ENCODE data around the gene KHK. TPM values are rescaled to one million over a fixed set of nuclear protein-coding genes. Genes with fewer than 3 reads are reported as not detected.

KHK gene
- total and polyA plus RNA-seq, 2 of the 8 experiments (the other 6 are each of a cell fraction or from before 2014, with no cell fraction given): 11.0 to 17.7 TPM

GRCh38 chr2:27095427-27095744, 8.8 kb downstream of the KHK start:
- H3K4me1 ChIP-seq (replicated peaks in 1 of 4; ENCODE audit: control insufficient read depth in 3 of 4, insufficient read depth in 4 of 4, low read length in 3 of 4): peaks cover 0 to 2% (median under 1%) of the 10 kb centered on the region in 4 experiments; a peak in 2 of 7 replicates
- no peak overlapping the region for H3K27ac ChIP-seq (ENCODE audit: low read depth, low read length)
- H3K79me1 ChIP-seq (ENCODE audit: low read depth, low read length): no peaks in the 10 kb centered on the region; the same call in 1 of the 2 replicates
- no peak overlapping the region for H3K18ac ChIP-seq (ENCODE audit: extremely low read depth, low read length)
- no peak overlapping the region for H2BK12ac ChIP-seq (ENCODE audit: low read depth, low read length)
- no peaks in the 10 kb centered on the region for H3K79me2 ChIP-seq (ENCODE audit: control insufficient read depth in 1 of 2, insufficient read depth in 2 of 2, low read length in 2 of 2)
- no peak overlapping the region for H3K14ac ChIP-seq (ENCODE audit: insufficient read length)
- H3K23ac ChIP-seq (ENCODE audit: insufficient read length): no peak overlapping the region
- DNase-seq (ENCODE audit: low read depth in 1 of 2, low spot score in 2 of 2) (no peak), FAIRE-seq (no peak)
- H2BK5ac ChIP-seq (ENCODE audit: low read depth, low read length): no peak overlapping the region
- no peak overlapping the region for H2BK120ac ChIP-seq (replicated peaks; ENCODE audit: low read depth, low read length)
- ChIA-PET CTCF (ENCODE audit: partially characterized antibody) (interaction anchor here (1.2 to 12.7 kb wide), 9 partner anchors 8 to 187 kb away, joined by 3 to 120 read pairs (median 12); partner anchors contain the start of genes KHK, PREB and TRIM54), POLR2A (ENCODE audit: partially characterized antibody) (interaction anchor here (1.1 to 1.5 kb wide), 3 partner anchors 8 to 122 kb away, joined by 3 to 5 read pairs (median 4); partner anchors contain the start of gene CAD)
- no peak overlapping the region for H3K56ac ChIP-seq (replicated peaks; ENCODE audit: insufficient read length, low read depth, low read length)
- H3K36me3 ChIP-seq (ENCODE audit: control insufficient read depth in 2 of 4, insufficient read depth in 4 of 4, low read length in 3 of 4): no peaks in the 10 kb centered on the region
- peak overlapping the region; percentile 55; the same call in 1 of the 2 replicates for H2BK20ac ChIP-seq (ENCODE audit: low read length)
- no peak overlapping the region for H4K5ac ChIP-seq (ENCODE audit: insufficient read length, low read depth, low read length)
- peaks cover 0 to 6% of the 10 kb centered on the region in 2 experiments for H4K20me1 ChIP-seq (replicated peaks in 1 of 2; ENCODE audit: control insufficient read depth in 1 of 2, insufficient read depth in 2 of 2, low read length in 2 of 2)
- H3K27me3 ChIP-seq (replicated peaks in 1 of 4; ENCODE audit: control insufficient read depth in 3 of 4, extremely low read depth in 1 of 4, insufficient read depth in 3 of 4, low read length in 3 of 4): no peaks in the 10 kb centered on the region
- peak overlapping the region; percentile 8; the same call in 1 of the 2 replicates for H4K8ac ChIP-seq (ENCODE audit: extremely low read depth, insufficient read depth, low read length)
- no peak overlapping the region for H3K4ac ChIP-seq (replicated peaks; ENCODE audit: insufficient read length, low read depth, low read length)
- no peak overlapping the region for H2AFZ ChIP-seq (ENCODE audit: low read length)
- no peaks in the 10 kb centered on the region for H3K9me3 ChIP-seq (ENCODE audit: insufficient read depth in 2 of 2, low read depth in 1 of 2, low read length in 1 of 2)
- H4K91ac ChIP-seq (replicated peaks; ENCODE audit: insufficient read length, low read length): no peak overlapping the region
- no peaks in the 10 kb centered on the region for H3K23me2 ChIP-seq (ENCODE audit: low read depth, low read length)
- 89% methylated on average over 2 of the region's 2 CpGs; no CpG with 5 or more reads in 1 of the 2 experiments for WGBS, 2 experiments (ENCODE audit: extremely low coverage in 1 of 2, insufficient coverage in 1 of 2, insufficient read length in 1 of 2, insufficient replicate concordance in 2 of 2, low coverage in 1 of 2, low lambda C conversion rate in 2 of 2, missing lambda C conversion rate in 1 of 2)
- no peak overlapping the region for H2AK5ac ChIP-seq (ENCODE audit: low read depth, low read length)
- no peak overlapping the region for H2BK15ac ChIP-seq (ENCODE audit: low read length)
- H3K4me3 ChIP-seq (ENCODE audit: extremely low read depth in 1 of 4, insufficient read depth in 2 of 4, low read depth in 3 of 4, low read length in 4 of 4): no peak overlapping the region
- no peak overlapping the region for H3K9ac ChIP-seq (replicated peaks in 1 of 4; ENCODE audit: extremely low read depth in 1 of 4, low read depth in 3 of 4, low read length in 3 of 4)
- H3K4me2 ChIP-seq (ENCODE audit: insufficient read depth in 1 of 2, low read depth in 2 of 2, low read length in 2 of 2): peak overlapping the region in 1 of 2 experiments; percentile 61; a peak in 1 of 4 replicates
- TF ChIP-seq POLR2AphosphoS5 (IDR thresholded peaks at IDR 0.05; ENCODE audit: low read depth, low read length): no peak
- TF ChIP-seq GTF2F1 (IDR thresholded peaks at IDR 0.05; ENCODE audit: borderline replicate concordance, low read depth, low read length): no peak
- no peak for TF ChIP-seq TAF7 (optimal IDR thresholded peaks at IDR 0.05; ENCODE audit: borderline replicate concordance, low read depth, low read length)
- TF ChIP-seq CBX5 (IDR thresholded peaks at IDR 0.05; ENCODE audit: low read depth, low read length): no peak
- no peak for TF ChIP-seq SIRT6 (IDR thresholded peaks at IDR 0.05; ENCODE audit: low read length)
- no peak for TF ChIP-seq EP300 (IDR thresholded peaks at IDR 0.05; ENCODE audit: borderline replicate concordance in 1 of 2, low read depth in 2 of 2, low read length in 2 of 2)
- TF ChIP-seq RBBP5 (IDR thresholded peaks at IDR 0.05; ENCODE audit: borderline replicate concordance, low read depth, low read length): no peak
- no peak for TF ChIP-seq HDAC6 (IDR thresholded peaks at IDR 0.05; ENCODE audit: low read depth, low read length)
- TF ChIP-seq BCL11A (IDR thresholded peaks at IDR 0.05; ENCODE audit: low read depth in 2 of 2, low read length in 2 of 2): no peak
- TF ChIP-seq CEBPB (IDR thresholded peaks at IDR 0.05; ENCODE audit: low read depth, low read length): no peak
- no peak for TF ChIP-seq SIN3A (conservative IDR thresholded peaks at IDR 0.05 in 1 of 2, IDR thresholded peaks at IDR 0.05 in 1 of 2; ENCODE audit: low read depth in 1 of 2, low read length in 2 of 2)
- TF ChIP-seq GABPA (IDR thresholded peaks at IDR 0.05; ENCODE audit: borderline replicate concordance, insufficient read depth, low read length): no peak
- TF ChIP-seq YY1 (IDR thresholded peaks at IDR 0.05; ENCODE audit: low read depth, low read length): no peak
- TF ChIP-seq TAF1 (IDR thresholded peaks at IDR 0.05; ENCODE audit: low read depth, low read length): no peak
